ENCODE measurements around the gene LRRC17.
"Not testable (repeated sequence)": the region's sequence is repeated elsewhere in the genome, so short reads cannot be mapped to it uniquely, and the experiment has no call there.

The LRRC17 gene

GRCh38 chr7:102897211-102897631 lies 15.6 kb upstream of the LRRC17 start:
- no peak for DNase-seq (ENCODE audit: low read depth)

GRCh38 chr7:102897856-102898531 lies 14.8 kb upstream of the LRRC17 start:
- DNase-seq (ENCODE audit: low read depth) = no peak

GRCh38 chr7:102898532-102898859 lies 14.3 kb upstream of the LRRC17 start:
- no peak for DNase-seq (ENCODE audit: low read depth)

DNA sequence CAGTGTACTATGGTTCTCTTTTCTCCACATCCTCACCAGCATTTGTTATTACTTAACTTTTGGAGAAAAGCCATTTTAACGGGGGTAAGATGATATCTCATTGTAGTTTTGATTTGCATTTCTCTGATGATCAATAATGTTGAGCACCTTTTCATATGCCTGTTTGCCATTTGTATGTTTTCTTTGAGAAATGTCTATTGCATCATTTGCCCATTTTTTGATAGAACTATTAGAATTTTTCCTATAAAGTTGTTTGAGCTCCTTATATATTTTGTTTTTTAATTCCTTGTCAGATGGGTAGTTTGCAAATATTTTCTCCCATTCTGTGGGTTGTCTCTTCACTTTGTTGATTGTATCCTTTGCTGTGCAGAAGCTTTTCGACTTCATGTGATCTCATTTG lies 10.7 kb upstream of the LRRC17 start:
- DNase-seq (ENCODE audit: low read depth) = not testable (repeated sequence)

DNA sequence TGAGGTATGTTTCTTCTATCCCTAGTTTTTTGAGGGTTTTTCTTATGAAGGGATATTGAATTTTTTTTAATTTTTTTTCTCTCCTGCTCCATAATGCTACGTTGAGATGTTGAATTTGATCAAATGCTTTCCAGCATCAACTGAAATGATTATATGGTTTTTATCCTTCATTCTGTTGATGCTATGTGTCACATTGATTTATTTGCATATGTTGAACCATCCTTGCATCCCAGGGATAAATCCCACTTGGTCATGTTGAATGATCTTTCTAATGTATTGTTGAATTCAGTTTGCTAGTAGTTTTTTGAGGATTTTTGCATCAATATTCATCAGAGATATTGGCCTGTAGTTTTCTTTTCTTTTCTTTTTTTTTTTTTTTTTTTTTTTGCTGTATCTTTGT lies 9.2 kb upstream of the LRRC17 start:
- DNase-seq (ENCODE audit: low read depth) = not testable (repeated sequence)

GRCh38 chr7:102908676-102909075 lies 4.1 kb upstream of the LRRC17 start:
- DNase-seq (ENCODE audit: low read depth) = no peak

DNA sequence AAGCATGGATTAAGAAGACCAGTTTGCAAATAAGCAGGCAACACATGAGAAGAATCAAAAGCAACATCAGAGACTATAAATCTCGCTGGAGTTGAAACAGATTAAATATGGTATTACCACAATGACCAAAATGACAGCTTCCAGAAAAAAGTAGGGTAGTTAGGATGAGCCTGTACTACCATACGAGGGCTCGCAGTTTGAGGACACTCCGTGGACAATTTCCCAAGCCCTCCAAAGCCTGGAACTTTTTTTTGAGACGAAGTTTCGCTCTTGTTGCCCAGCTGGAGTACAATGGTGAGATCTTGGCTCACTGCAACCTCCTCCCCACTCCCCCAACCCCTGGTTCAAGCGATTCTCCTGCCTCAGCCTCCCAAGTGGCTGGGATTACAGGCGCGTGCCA lies 1.0 kb downstream of the LRRC17 start:
- no peak for DNase-seq (ENCODE audit: low read depth)

DNA sequence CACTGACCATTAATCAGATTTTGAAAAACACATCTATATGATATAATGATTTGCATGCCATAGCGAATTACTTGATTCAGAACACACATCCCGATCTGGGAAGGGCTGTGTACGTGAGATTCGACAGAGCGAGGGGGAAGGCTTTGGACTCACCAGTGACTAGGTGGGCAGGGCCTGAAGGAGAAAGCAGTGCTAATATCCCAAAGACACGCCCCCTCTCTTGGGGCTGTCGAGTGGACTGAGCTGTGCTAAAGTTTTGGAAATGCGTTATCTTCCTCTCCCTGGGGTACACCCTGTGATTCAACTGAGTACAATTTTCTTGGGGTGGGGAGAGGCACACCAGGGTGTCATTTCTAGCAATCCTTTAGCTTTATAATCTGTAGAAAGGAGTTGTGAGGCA lies 1.8 kb downstream of the LRRC17 start:
- peak; percentile 73 for DNase-seq (ENCODE audit: low read depth)

GRCh38 chr7:102916426-102916825 lies 3.6 kb downstream of the LRRC17 start:
- DNase-seq (ENCODE audit: low read depth) = no peak

DNA sequence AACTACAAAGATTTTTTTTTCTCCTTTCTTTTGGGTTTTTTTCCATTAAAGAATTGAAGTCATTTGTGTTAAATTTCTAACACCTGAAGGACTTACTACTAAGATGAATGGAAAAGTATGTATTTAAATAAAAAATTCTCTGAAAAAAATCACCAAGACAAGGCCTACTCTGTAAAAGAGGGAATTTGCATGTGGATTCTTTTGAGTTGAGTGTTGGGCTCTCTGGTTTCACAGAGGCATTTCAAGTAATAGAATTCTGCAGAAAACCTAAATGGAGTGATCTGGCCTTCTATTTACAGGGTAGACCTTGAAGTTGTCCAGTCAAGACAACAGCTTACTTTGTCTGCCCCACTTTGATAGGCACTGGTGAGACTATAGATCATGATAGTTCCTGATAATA lies 4.1 kb downstream of the LRRC17 start:
- no peak for DNase-seq (ENCODE audit: low read depth)

DNA sequence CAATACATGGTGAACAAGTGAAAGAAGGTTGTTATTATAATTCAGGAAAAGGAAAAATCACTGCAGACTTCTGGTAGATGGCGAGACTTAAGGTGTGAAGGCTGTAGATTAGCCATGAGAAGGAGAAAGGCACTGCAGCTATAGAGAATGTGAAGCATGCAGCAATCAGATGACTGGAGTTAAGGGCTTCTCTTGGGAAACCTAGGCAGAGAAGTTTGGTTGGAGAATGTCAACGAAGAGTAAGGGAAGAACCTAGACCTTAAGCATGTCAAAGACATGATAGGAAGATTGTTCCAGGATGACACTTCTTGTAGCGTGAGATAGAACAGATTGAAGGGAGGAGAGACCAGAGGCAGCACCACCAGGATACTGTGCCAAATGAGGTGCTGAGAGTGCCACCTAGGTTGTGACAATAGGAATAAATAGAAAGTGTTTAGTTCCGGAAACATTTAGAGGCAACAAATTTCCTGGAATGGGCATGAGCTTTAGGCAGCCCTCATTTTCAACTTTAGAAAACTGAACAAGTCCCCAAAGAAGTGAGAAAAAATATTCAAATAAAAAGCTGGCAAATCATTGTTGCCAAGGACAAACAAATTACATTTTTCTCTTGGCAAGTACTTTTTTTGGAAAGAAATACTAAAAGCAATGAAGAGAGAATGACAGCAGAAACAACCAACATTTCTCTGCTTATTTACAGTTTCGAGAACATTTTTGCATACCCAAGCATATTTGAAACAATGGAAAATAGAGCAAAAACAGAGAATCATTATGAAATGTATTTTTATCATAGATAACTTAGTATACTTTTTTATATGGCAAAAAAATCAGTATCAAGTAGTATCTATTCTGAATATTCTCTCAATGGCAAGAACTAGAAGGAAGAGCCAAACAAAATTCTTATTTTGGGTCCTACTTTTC lies 4.9 kb downstream of the LRRC17 start:
- DNase-seq (ENCODE audit: low read depth) = no peak

GRCh38 chr7:102918845-102919244 lies 6.0 kb downstream of the LRRC17 start:
- DNase-seq (ENCODE audit: low read depth) = no peak

GRCh38 chr7:102925976-102926782 lies 13.4 kb downstream of the LRRC17 start:
- DNase-seq (ENCODE audit: low read depth) = no peak

DNA sequence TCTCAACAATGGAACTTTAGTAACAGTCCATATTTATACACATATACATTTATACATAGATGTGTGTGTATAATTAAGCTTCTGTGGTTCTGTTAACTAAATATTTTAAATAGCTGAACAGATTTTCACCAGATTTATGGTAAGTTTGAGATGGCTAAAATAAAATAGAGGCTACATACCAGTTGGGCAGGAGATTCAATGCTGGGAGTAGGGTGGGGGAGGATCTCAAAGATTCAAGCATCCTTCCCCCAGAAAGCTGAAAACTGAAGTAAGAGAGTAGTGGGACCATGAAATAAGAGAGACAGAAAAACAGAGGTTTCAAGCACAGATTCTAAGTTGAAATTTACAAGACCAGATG lies 14.0 kb downstream of the LRRC17 start:
- DNase-seq (ENCODE audit: low read depth) = no peak

GRCh38 chr7:102927312-102927933 lies 14.6 kb downstream of the LRRC17 start:
- no peak for DNase-seq (ENCODE audit: low read depth)

- no peak for DNase-seq (ENCODE audit: low read depth)
These were observed 19.0 kb downstream of the LRRC17 start for GRCh38 chr7:102931757-102932156.

- DNase-seq (ENCODE audit: low read depth) = peak; percentile 90
These were observed 21.0 kb downstream of the LRRC17 start for GRCh38 chr7:102933763-102934162.

DNA sequence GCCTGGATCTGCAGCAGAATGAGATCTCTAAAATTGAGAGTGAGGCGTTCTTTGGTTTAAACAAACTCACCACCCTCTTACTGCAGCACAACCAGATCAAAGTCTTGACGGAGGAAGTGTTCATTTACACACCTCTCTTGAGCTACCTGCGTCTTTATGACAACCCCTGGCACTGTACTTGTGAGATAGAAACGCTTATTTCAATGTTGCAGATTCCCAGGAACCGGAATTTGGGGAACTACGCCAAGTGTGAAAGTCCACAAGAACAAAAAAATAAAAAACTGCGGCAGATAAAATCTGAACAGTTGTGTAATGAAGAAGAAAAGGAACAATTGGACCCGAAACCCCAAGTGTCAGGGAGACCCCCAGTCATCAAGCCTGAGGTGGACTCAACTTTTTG lies 21.4 kb downstream of the LRRC17 start:
- DNase-seq (ENCODE audit: low read depth) = no peak

DNA sequence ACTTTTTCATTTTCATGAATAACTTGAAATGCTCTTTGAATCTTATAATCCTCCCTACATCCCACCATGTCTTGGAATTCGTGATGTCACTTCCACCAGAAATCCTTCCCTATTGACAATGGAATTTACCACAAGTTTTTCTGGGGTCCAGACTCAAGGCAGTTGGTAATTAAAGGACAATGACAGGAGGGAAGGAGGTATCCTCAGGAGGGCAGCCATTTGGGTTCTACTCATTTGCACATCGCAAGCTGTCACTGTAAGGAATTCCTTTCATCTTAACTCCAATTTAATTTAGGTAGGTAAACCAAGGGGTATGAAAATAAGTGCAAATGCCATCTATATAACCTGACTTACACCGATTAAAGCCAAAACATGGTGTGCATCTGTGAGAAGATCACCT lies 21.9 kb downstream of the LRRC17 start:
- no peak for DNase-seq (ENCODE audit: low read depth)

DNA sequence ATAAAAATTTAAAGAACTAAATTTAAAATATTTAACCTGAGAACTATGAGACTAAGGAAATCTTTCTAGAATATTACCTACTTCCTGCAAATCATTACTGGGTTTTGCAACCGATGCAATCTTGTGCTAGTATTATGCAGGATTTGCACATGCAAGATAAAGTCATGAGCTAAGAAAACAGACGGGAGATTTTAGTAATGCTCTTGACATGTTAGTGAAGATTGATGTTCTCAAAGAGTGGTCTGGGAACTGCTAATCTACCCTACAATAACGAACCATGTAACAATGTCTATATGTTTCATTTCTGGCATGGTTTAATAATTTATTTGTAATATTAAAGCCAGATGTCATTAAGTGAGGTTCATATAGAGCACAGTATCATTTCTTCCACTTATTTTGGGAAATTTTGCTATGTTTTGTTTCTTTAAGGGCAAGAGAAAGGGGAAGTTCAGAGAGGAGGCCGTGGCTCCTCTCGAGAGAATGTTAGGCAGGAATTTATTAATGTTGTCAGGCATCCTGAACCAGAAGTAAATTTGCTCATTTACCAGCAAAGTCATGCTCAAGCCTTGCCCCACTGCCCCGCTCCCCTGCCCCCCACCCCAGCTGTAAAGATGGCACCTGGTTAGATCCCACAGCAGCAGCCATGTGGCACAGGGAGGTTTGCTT lies 22.8 kb downstream of the LRRC17 start:
- no peak for DNase-seq (ENCODE audit: low read depth)

DNA sequence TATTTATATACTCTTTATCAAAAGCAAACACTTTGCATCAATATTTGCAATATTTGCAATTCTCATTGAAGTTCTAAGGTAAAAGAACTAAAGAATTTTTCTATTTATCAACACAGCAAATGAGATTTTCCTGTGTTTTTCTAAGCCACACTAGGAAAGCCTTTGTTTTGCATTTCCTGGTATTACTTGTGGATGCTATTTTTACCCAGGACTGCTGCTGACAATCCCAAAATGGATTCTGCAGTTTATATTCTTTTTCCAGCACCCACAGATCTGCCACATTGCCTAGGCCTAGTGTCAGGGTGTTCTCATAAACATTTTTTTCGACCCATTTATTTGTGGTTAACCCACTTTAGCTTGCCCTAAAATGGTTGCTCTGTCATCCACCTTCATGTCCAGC lies 25.9 kb downstream of the LRRC17 start:
- no peak for DNase-seq (ENCODE audit: low read depth)
